HG02973 (cell line): ENCODE data around the gene SMYD1.

Source experiments
- ATAC-seq: cut with Tn5 transposase; IDR thresholded peaks from one replicate; pipeline ENCODE4 v1.9.1; 2021; ENCODE audit warnings: moderate library complexity; ENCODE audit not compliant: unreplicated experiment

The SMYD1 gene

DNA sequence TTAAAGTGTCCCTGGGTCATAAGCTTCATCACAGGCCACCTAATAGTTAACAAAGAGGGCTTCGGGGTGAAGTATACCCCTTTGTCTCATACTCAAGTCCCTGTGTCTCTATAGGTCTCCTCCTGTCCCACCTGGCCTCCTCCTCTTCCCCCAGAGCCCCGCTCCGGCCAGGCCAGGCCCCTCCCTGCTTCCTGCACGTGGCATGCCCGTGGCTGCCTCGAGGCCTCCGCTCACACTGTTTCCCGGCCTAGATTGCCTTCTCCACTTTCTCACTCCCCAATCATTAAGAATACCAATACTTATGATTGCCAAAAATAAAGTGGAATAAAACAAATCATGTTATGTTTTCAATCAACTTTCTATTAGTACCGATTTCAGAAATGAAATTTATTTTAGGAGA, 18.8 kb downstream of the SMYD1 start:
- no peak for ATAC-seq

DNA sequence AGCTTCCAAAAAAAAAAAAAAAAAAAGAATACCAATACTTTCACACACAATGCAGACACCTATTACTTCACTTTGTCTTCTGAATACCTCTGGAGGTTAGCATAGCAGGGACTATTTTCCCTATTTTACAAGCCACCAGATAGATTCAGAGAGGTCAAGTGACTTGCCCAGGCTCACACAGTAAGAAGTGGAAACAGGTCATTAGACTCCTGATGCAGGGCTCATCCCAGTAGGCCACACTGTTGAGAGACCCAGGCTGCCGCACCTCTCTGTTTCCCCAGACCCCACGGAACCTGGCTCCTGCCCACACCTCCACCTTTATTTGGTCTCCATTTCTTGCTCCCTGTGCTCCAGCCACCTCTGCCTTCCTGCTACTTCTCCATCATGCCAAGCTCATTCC, 19.4 kb downstream of the SMYD1 start:
- ATAC-seq: no peak

DNA sequence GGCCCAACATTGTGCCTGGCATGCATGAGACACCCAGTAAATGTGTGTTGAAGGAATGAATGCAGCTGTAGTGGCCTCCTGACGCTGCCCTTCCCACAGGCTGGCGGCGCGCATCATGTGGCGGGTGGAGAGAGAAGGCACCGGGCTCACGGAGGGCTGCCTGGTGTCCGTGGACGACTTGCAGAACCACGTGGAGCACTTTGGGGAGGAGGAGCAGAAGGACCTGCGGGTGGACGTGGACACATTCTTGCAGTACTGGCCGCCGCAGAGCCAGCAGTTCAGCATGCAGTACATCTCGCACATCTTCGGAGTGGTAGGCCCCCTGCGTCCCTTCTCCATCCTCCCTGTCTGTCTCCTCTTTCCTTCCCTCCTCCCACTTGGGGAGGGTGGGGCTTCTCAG, 20.1 kb downstream of the SMYD1 start:
- ATAC-seq: no peak

DNA sequence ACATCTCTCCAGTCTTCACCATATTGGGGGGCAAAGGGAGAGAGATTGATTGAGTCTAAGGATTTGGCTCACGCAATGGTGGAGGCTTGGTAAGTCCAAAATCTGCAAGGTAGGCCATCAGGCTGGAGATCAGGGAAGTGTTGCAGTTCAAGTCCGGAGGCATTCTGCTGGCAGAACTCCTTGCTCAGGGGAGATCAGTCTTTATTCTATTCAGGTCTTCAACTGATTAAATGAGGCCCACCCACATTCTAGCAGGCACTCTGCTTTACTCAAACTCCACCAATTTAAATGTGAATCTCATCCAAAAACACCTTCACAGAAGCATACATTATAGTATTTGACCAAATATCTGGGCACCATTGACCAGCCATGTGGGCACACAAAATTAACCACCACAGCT, 21.4 kb downstream of the SMYD1 start:
- ATAC-seq: no peak

- no peak for ATAC-seq
Measured at GRCh38 chr2:88090446-88091283, 23.0 kb downstream of the SMYD1 start.

GRCh38 chr2:88091943-88092342, 24.3 kb downstream of the SMYD1 start:
- ATAC-seq: no peak

GRCh38 chr2:88092773-88093172, 25.1 kb downstream of the SMYD1 start:
- no peak for ATAC-seq

DNA sequence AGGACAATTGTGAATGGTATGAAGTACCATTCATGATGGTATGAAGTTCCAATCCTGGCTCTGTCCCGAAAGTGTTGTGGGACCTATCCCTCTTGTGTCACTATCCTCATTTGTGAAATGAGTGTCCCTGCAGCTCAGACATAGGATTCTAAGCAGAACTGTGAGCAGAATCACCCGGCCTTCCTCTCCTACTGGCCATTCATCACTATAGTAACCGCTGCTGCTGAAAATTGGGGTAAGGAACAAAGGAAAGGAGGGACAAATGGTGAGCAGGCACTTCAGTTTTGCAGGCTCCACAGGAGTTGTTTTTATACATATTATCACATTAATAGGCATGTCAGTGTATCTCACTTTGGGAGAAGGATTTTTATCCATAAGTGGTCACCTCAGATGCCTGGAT, 27.4 kb downstream of the SMYD1 start:
- ATAC-seq: no peak

DNA sequence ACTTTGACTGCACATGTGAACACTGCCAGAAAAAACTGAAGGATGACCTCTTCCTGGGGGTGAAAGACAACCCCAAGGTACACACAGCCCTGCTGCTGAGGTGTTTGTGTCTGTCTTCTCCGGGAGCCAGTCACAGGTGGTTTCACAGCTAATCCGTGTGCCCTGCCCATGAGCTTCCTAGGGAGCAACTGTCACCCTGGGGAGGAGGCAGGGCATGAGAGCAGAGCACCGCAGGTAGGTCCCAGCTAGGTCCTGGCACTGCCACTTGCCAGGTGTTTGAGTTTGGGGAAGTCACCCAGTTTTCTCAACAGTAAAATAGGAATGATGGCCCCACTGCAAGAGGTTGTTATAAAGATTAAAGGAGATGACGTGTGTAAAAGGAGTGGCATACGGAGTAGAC, 29.1 kb downstream of the SMYD1 start:
- no peak for ATAC-seq

DNA sequence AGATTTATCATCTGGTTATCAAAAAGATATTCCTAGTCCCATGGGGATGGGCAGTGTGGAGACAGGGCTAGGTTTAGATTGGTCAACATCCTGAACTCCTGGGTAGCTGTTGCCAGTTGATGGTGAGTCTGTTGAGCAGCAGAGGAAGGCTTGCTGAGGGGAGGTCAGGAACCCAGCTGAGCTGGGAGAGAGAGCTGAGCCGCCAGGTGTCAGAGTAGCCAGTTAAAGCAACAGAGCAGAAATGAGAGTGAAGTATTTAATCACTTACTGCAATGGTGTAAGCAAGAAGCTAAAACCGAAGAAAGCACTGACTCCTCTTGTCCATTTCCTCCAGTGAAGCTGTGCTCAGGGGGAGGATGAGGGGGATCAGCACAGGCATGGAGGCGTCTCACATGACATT, 29.6 kb downstream of the SMYD1 start:
- no peak for ATAC-seq

GRCh38 chr2:88097891-88098557, 30.4 kb downstream of the SMYD1 start:
- no peak for ATAC-seq

DNA sequence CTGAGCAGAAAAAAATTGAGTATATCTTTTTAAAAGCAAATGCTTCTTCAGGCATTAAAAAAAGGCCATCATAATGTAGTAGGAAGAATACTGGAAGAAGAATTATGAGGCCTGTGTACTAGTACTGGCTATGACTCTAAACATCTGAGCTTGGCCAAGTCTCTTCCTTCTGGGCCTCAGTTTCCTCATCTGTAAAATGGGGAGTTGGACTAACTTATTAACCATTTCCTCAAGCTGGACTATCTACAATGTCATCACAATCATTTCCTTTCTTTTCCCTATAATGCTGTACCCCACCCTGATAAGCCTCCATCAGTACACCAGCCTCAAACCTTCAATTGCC, 30.9 kb downstream of the SMYD1 start:
- no peak for ATAC-seq

- no peak for ATAC-seq
Measured at GRCh38 chr2:88099798-88100488, 32.3 kb downstream of the SMYD1 start.

DNA sequence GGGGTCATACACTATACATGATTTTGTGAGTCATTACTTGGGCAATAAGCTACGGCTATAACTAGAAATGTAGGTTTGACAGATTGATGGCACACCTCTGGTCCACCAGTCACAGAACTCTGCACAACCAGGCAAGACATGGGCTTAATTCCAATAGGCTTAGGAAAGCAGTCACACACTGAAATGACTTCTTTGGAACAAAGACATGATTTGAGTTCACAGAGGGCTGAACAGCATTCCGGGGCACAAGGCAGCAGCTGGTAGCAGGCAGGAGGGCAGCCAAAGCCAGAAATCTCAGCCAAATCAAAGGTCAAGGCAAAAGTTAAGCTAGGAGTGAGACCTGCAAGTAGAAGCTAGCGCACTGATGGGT, 32.8 kb downstream of the SMYD1 start:
- ATAC-seq: no peak

GRCh38 chr2:88108796-88109195, 41.2 kb downstream of the SMYD1 start:
- no peak for ATAC-seq

DNA sequence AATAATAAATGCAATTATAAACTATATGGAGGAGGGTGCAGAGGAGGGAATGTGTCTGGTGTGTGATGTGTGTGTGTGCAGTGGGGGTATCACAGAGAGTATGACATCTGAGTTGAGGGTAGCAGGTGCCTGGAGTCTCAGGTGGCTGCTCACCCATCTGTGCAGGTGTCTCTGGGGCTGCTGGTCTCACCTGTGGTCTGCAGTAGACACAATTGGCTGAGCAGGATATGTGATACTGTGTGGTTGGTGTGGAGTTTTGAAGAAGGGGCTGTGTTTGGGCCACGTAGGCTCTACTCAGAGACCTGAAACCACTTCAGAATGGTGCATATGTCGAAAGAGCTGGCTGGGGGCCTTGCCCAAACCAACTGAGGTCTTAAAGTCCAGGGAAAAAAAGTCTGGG, 43.2 kb downstream of the SMYD1 start:
- no peak for ATAC-seq

GRCh38 chr2:88113069-88113468, 45.4 kb downstream of the SMYD1 start:
- no peak for ATAC-seq

DNA sequence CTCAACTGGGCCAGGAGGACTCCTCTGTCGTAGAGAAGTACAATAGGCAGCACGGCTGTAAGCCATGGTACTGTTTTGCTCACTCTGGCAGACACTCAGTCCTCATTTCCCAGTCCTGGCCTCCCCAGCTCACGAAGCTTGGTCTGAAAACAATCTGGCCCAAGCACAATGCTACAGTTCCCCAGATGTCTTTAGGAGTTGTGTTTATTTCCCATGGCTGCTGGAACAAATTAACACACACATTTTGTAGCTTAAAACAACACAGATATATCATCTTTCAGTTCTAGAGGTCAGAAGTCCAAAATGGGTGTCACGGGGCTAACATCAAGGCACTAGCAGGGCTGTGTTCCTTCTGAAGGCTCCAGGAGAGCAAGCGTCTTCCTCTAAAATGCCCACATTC, 47.3 kb downstream of the SMYD1 start:
- ATAC-seq: no peak

DNA sequence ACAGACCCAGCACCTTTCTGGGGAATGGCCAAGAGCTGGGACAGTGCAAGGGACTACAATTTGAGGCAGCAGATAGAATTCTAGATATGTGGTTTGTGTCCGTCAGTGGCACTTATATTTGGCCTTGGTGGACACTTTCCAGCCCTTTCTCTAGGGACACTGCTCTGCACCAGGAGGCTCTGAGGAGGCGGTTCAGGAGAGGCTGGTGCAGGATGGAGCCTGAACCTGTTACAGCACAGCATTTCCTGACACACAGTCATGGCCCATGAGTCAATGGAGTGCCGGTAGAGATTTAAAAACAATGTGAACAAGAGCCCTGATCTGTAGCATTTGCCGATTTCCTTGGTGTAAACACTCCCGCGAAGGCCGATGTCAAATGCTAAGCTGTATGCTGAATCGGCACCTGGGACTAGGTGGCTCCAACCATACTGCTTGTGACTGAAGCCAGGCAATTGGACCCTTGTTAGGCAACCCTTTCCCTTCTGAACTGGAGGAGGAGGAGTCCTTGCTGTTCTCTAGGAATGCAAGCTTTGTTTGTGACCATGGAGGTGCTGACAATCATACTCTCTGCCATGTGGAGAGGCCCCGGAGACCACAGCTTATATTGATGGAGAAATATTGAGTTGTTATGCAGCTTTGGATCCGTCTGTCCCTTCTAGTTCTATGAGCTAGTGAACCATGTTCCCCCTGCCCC, 48.3 kb downstream of the SMYD1 start:
- no peak for ATAC-seq

DNA sequence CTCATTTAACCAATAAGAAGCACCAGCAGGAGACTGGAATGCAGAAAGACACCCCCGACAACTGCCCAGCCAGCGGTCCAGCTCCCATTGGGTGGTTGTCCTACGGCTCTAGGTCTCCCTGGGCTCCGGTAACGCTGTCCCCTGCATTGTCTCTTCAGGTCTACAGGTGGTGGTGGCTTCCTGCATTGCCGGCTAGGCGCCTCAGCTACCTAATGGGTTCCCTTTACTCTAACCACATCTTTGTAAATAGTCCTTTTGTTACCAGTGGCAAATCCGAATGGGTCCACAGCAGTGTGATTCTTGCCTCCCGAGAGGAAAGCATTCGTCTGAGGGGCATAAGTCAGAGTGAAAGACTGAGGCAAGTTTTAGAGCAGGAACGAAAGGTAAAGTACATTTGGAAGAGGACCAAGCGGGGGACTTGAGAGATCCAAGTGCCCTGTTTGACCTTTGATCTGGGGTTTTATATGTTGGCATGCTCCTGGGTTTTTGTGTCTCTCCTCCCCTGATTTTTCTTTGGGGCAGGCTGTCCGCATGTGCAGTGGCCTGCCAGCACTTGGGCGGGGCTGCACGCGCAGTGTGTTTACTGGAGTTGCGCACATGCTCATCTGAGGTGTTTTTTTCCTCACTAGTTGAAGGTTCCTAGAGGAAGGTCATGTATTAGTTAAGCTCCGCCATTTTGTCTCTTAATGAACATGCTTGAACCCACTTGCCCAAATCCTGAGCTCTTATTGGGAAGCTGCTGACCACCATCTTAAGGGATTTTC, 49.2 kb downstream of the SMYD1 start:
- no peak for ATAC-seq

GRCh38 chr2:88117973-88118372, 50.3 kb downstream of the SMYD1 start:
- ATAC-seq: no peak
